GM12878 (cell line): ENCODE measurements around the gene GOLIM4. TPM values are rescaled to one million over a fixed set of nuclear protein-coding genes. Genes with fewer than 3 reads are reported as not detected.
"Not testable (repeated sequence)": the region's sequence is repeated elsewhere in the genome, so short reads cannot be mapped to it uniquely, and the experiment has no call there.

ENCODE experiments used
- ATAC-seq: fragments of 200-7000 bp; cut with Tn5 transposase; 3 replicates; pipeline ENCODE4 v1.9.1; 2020; ENCODE audit warnings: mild to moderate bottlenecking, moderate library complexity
- BruUV-seq: library from RNA; stranded (reverse); fragments of 400-500 nt; replicated peaks from 2 replicates; lab custom pipeline; 2021; lab: Mats Ljungman, UMichigan
- CTCF ChIA-PET: fragments of 300-600 bp; sonication (Branson Sonifier 250); formaldehyde crosslinking; extraction: SDS; loops from one replicate; lab custom pipeline; 2021; ENCODE audit warnings: inconsistent platforms; lab: Yijun Ruan, JAX
- POLR2A ChIA-PET: fragments of 350-600 bp; formaldehyde crosslinking; extraction: SDS; loops from one replicate; lab custom pipeline; 2021; ENCODE audit warnings: inconsistent platforms; lab: Charles Lee
- RAD21 ChIA-PET: fragments of 300-600 bp; sonication (Branson Sonifier 250); formaldehyde crosslinking; loops from one replicate; lab custom pipeline; 2023; ENCODE audit warnings: antibody characterized with exemption; ENCODE audit not compliant: unreplicated experiment; lab: Charles Lee
- SMC1A ChIA-PET: fragments of 300-600 bp; sonication (Branson Sonifier 250); formaldehyde crosslinking; loops from one replicate; lab custom pipeline; 2023; ENCODE audit not compliant: unreplicated experiment, uncharacterized antibody; lab: Charles Lee
- DNase-seq: peaks from one replicate; pipeline ENCODE4 v3.0.0-alpha.2; 2011; ENCODE audit warnings: low read depth, low spot score
- FAIRE-seq: peaks from 3 replicates; lab custom pipeline; 2011; peaks lifted over from hg19 to GRCh38; lab: Jason Lieb, UNC
- H2AFZ ChIP-seq: 2 replicates; pipeline ENCODE4 v1.6.0; 2011; ENCODE audit warnings: low read depth, low read length, control low read depth; ENCODE audit not compliant: control insufficient read depth
- H3K27ac ChIP-seq: 2 replicates; pipeline ENCODE4 v1.5.1; 2011; ENCODE audit warnings: control low read depth; ENCODE audit not compliant: control insufficient read depth, insufficient read depth
- H3K27me3 ChIP-seq, 2 experiments: replicated peaks in 1 of 2; 2 replicates each; pipeline versions ENCODE4 v1.6.0 to v1.6.1; 2011; ENCODE audit warnings: low read length in 1 of 2; ENCODE audit not compliant: control insufficient read depth in 2 of 2, insufficient read depth in 2 of 2
- H3K36me3 ChIP-seq, 2 experiments: 2 replicates each; pipeline ENCODE4 v1.5.1; 2011; ENCODE audit warnings: low read length in 1 of 2; ENCODE audit not compliant: control insufficient read depth in 2 of 2, insufficient read depth in 2 of 2
- H3K4me1 ChIP-seq: 2 replicates; pipeline ENCODE4 v1.6.1; 2011; ENCODE audit warnings: mild to moderate bottlenecking, low read length, moderate library complexity, mixed read lengths; ENCODE audit not compliant: control insufficient read depth, insufficient read depth
- H3K4me2 ChIP-seq: 2 replicates; pipeline ENCODE4 v1.6.0; 2011; ENCODE audit warnings: control low read depth; ENCODE audit not compliant: control insufficient read depth, insufficient read depth
- H3K4me3 ChIP-seq: fragments of 200-600 bp; sonication (generic); 2 replicates; pipeline ENCODE4 v1.5.1; 2016
- H3K79me2 ChIP-seq: 2 replicates; pipeline ENCODE4 v1.6.0; 2011; ENCODE audit warnings: low read length; ENCODE audit not compliant: control insufficient read depth, insufficient read depth
- H3K9ac ChIP-seq: 2 replicates; pipeline ENCODE4 v1.8.0; 2011; ENCODE audit warnings: low read length, control low read depth, mixed read lengths; ENCODE audit not compliant: control insufficient read depth, insufficient read depth
- H3K9me3 ChIP-seq: replicated peaks from 3 replicates; pipeline ENCODE4 v1.5.1; 2011; ENCODE audit warnings: mild to moderate bottlenecking, low read length; ENCODE audit not compliant: control insufficient read depth, insufficient read depth
- H4K20me1 ChIP-seq: 2 replicates; pipeline ENCODE4 v1.6.0; 2011; ENCODE audit not compliant: control insufficient read depth, insufficient read depth
- WGBS: methylation state at CpG from one replicate; pipeline ENCODE4 v1.1.6; 2016; ENCODE audit warnings: low lambda C conversion rate; ENCODE audit not compliant: insufficient replicate concordance, insufficient coverage; ENCODE audit errors: missing lambda C conversion rate; 5-methylcytosine and 5-hydroxymethylcytosine counted together
- in situ Hi-C: fragments of 300-500 bp; cut with MboI; formaldehyde crosslinking; loops from 9 replicates; pipeline ENCODE4 v1.14.3; 2018; ENCODE audit warnings: mixed read lengths
- intact Hi-C: fragments of 100-400 bp; cut with micrococcal nuclease; formaldehyde crosslinking; loops from one replicate; pipeline ENCODE4 v1.14.2; 2022; ENCODE audit not compliant: unreplicated experiment
- polyA plus RNA-seq, 11 experiments: library from polyadenylated mRNA; depleted of rRNA in 4 of 11; unstranded in 6 of 11; stranded (reverse) in 5 of 11; fragments of >200 nt; fragmentation: Nextera tagmentation in 4 of 11; fragmentation: Illumina TruSeq in 1 of 11; extraction: Ambion mirVana in 4 of 11; extraction: Trizol in 1 of 11; gene quantifications; 1 replicate in 1 of 11; 2 replicates in 10 of 11; pipeline versions ENCODE4 v1.2.1 to v1.2.3, GENCODE V29; 2011 to 2016; ENCODE audit warnings: inconsistent platforms in 2 of 11, missing spikeins in 2 of 11, low read depth in 1 of 11
- total RNA-seq, 4 experiments: library from RNA; depleted of rRNA in 3 of 4; stranded (reverse); fragments of >200 nt in 3 of 4; fragmentation: Illumina TruSeq in 1 of 4; extraction: Trizol in 1 of 4; gene quantifications; 2 replicates each; pipeline versions ENCODE4 v1.2.1 to v1.2.3, GENCODE V29; 2013 to 2021

Gene GOLIM4
- total and polyA plus RNA-seq, 10 of the 15 experiments (the other 5 are each of a cell fraction or from before 2014, with no cell fraction given), result 11.1 to 32.4 (median 19.3) TPM

DNA sequence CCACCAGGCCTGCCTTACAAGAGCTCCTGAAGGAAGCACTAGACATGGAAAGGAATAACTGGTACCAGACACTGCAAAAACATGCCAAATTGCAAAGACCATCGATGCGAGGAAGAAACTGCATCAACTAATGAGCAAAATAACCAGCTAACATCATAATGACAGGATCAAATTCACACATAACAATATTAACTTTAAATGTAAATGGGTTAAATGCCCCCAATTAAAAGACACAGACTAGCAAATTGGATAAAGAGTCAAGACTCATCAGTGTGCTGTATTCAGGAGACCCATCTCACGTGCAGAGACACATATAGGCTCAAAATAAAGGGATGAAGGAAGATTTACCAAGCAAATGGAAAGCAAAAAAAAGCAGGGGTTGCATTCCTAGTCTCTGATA is 34.5 kb upstream of the GOLIM4 start:
- WGBS, result 57% methylated on average over 3 of the region's 3 CpGs

DNA sequence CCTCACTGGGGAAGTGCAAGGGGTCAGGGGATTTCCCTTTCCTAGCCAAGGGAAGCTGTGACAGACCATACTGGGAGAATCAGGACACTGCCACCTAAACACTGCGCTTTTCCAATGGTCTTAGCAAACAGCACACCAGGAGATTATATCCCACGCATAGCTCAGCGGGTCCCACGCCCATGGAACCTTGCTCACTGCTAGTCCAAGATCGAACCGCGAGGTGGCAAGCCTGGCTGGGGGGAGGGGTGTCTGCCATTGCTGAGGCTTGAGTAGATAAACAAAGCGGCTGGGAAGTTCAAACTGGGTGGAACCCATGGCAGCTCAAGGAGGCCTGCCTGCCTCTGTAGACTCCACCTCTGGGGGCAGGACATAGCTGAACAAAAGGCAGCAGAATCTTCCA is 32.7 kb upstream of the GOLIM4 start:
- in situ Hi-C loops, H2AFZ ChIP-seq, ATAC-seq, BruUV-seq, DNase-seq, intact Hi-C loops, CTCF ChIA-PET, H3K79me2 ChIP-seq, FAIRE-seq, H3K4me3 ChIP-seq, H3K9me3 ChIP-seq, H3K9ac ChIP-seq, H3K4me1 ChIP-seq, POLR2A ChIA-PET, RAD21 ChIA-PET, H4K20me1 ChIP-seq, H3K36me3 ChIP-seq, H3K27me3 ChIP-seq, H3K4me2 ChIP-seq, H3K27ac ChIP-seq: not testable (repeated sequence)
- SMC1A ChIA-PET, result interaction anchor here (1.2 kb wide), 1 partner anchor 14 kb away, joined by 3 read pairs; no protein-coding TSS in a partner anchor
- 52% methylated on average over 8 of the region's 8 CpGs for WGBS

More for the DNA sequence above, 34.5 kb upstream of the GOLIM4 start:
- H3K27me3 ChIP-seq, POLR2A ChIA-PET, H3K4me3 ChIP-seq, H4K20me1 ChIP-seq, BruUV-seq, H3K9me3 ChIP-seq, ATAC-seq, H3K27ac ChIP-seq, H3K36me3 ChIP-seq, in situ Hi-C loops, RAD21 ChIA-PET, H3K4me1 ChIP-seq, H2AFZ ChIP-seq, FAIRE-seq, H3K79me2 ChIP-seq, H3K4me2 ChIP-seq, intact Hi-C loops, CTCF ChIA-PET, DNase-seq, H3K9ac ChIP-seq: not testable (repeated sequence)
- SMC1A ChIA-PET, result interaction anchor here (0.9 kb wide), 1 partner anchor 34 kb away, joined by 3 read pairs; no protein-coding TSS in a partner anchor
